CD4-positive, alpha-beta T cell treated with Interleukin-1 beta for 1 hour (primary cell): ENCODE data around the gene TYW1.
A peak's percentile ranks its signal among the peaks of the same experiment; 100 is the strongest.
"Not testable (repeated sequence)": the region's sequence is repeated elsewhere in the genome, so short reads cannot be mapped to it uniquely, and the experiment has no call there.

ENCODE experiments used
- DNase-seq, 2 donors: peaks; one replicate each; pipeline ENCODE4 v3.0.0-alpha.2; 2020 to 2022

TYW1 gene, protein sequence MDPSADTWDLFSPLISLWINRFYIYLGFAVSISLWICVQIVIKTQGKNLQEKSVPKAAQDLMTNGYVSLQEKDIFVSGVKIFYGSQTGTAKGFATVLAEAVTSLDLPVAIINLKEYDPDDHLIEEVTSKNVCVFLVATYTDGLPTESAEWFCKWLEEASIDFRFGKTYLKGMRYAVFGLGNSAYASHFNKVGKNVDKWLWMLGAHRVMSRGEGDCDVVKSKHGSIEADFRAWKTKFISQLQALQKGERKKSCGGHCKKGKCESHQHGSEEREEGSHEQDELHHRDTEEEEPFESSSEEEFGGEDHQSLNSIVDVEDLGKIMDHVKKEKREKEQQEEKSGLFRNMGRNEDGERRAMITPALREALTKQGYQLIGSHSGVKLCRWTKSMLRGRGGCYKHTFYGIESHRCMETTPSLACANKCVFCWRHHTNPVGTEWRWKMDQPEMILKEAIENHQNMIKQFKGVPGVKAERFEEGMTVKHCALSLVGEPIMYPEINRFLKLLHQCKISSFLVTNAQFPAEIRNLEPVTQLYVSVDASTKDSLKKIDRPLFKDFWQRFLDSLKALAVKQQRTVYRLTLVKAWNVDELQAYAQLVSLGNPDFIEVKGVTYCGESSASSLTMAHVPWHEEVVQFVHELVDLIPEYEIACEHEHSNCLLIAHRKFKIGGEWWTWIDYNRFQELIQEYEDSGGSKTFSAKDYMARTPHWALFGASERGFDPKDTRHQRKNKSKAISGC

DNA sequence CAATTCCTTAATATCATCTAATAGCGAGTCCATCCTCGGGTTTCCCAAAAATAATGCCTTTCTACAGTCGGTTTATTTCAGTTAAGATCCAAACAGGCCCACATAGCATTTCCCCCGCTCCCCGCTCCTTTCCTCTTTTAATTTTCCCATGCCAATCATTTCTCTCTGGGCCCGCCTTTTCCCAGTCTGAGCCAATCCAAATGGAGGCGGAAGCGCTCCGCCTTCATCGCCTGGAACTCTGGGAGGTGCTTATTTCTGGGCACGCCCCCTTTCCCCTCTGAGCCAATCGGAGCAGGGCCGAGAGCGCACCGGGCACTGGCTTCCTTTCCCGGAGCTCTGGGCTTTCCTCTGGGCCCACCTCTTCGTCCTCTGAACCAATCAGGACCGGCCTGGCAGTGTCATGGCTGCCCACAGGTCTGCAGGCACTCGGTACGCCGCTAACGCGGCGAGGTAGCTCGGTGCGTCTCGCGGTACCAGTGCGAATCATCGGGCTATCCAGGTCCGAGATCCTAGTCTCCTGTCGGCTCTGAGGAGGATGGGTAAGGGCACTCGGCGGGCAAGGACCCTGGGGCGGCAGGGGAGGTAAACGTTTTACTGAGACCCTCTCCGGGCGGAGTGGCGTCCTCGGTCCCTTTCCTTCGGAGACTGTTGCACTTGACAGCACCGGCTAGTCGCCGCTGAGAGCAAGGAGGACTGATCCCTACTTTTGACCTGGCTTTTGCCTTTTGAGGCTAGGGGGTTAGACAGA lies at the start of gene TYW1:
TYW1 (plus strand) TSS at position 390 of the 748 bp plus-strand sequence; CDS start at position 536, 146 bp downstream.
- peak; percentile 98 to 99 for DNase-seq

DNA sequence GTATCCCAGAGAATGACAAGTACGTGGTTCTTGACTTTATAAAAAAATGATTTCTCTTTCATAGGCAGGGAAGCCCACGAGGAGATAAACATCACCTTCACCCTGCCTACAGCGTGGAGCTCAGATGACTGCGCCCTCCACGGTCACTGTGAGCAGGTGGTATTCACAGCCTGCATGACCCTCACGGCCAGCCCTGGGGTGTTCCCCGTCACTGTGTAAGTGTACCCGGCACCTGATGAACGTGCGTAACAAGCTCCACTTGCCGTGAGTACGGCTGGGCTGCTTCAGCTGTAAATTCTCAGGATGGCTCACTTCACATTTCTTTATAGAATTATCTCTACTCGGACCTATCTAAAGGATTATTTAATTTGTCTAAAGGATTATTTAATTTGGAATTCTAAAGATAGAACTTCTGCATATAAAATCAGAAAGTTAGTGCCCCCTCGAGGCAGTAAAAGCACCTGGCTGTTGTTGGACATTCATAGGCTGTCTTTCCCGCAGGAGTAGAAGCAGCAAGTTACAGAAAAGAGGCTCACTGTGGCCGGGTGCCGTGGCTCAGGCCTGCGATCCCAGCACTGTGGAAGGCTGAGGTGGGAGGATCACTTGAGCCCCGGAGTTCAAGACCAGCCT lies 48.0 kb upstream of the TYW1 start:
- DNase-seq, result no peak

DNA sequence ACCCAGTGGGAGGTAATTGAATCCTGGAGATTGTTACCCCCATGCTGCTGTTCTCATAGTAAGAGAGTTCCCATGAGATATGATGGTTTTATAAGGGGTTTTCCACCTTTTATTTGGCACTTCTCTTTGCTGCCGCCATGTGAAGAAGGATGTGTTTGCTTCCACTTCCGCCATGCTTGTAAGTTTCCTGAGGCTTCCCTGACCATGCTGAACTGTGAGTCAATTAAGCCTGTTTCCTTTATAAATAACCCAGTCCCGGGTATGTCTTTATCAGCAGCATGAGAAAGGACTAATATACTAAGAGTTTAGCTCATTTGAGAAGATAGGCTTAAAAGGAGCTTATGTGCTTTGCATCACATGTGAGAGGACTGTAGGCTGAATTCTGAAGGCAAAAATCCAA lies 46.3 kb upstream of the TYW1 start:
- no peak for DNase-seq

DNA sequence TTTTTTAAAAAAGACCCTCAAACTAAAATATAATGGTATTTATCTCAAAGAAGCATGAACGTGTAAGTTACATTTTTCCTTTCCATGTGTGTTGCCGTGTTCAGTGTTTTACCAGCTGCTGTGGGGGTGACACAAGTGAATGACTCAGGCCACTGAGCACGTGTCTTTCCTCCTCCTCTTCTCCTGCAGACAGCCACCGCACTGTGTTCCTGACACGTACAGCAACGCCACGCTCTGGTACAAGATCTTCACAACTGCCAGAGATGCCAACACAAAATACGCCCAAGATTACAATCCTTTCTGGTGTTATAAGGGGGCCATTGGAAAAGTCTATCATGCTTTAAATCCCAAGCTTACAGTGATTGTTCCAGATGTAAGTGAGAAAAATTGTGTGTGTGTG lies 45.9 kb upstream of the TYW1 start:
- no peak for DNase-seq

DNA sequence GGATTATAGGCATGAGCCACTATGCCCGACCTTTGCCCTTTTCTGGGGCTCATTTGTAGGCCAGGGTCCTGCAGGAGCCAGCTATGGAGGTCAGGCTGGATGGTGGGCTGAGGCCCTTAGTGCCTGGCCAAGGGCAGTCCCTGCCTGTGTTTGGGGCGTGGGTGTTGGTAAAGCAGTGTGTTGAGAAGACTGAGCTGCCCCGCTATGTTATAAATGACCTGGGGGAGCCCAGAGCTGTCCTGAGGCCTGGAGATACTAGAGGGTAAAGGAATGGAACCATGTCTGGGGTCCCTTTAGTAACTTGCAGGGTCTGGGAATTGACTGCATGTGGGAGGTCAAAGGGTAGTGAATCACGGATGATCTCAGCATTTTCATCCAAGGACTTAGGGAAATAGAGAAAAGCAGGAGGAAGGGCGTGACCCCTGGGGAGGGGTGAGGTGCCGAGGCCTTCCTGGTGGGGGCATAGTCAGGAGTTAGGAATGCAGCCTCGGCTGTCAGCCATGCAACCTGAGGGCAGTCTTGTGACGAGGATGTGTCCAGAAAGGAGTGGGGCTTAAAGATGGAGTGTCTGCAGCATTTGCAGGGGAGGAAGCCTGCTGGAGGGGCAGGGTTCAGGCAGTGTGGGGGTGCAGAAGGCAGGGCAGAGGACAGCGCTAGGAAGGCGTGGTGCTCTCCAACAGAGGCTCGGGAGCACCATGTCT lies 44.1 kb upstream of the TYW1 start:
- DNase-seq, result no peak

DNA sequence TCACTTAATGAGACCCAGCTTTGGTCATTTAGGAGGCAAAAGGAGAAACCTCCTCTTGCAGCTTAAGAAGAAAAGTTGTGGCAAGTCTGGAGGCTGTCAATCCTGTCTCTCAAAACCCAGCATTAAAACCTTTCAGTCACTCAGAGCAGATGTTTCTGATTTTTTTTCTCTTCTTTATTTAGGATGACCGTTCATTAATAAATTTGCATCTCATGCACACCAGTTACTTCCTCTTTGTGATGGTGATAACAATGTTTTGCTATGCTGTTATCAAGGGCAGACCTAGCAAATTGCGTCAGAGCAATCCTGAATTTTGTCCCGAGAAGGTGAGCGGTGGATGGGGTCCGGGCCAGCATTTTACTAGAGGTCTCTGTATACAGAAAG lies 43.6 kb upstream of the TYW1 start:
- no peak for DNase-seq

DNA sequence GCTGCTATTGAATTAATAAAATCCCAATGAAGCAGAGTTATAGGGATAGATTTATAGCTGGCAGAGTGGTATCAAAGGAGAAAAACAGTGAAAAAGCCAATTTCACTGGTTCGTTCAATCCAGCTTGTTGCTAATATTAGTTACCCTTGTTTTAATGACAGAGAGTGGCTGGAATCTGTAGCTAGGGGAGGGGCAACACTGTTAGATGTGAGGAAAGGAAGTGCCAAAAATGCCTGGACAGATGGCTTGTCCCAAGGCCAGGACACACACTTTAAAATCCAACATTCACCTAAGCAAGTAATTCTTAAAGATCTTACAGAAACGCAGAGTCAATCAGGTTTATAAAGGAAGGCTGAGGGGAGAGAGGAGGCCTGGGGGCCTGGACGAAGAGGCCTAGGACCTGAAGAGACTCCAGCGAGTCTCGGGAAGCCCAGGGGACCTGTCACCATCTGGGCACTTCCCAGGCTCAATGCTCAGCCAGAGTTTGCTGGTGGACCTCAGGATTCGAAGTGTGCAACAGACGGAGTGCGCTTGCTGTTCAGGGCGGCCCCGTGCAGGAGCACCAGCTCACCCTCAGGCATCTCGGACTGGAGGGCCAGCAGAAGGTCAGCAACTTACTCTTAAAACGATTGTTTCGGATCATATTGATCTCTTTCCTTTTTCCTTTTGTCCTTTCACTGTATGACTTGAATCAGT lies 38.9 kb upstream of the TYW1 start:
- DNase-seq, result no peak

DNA sequence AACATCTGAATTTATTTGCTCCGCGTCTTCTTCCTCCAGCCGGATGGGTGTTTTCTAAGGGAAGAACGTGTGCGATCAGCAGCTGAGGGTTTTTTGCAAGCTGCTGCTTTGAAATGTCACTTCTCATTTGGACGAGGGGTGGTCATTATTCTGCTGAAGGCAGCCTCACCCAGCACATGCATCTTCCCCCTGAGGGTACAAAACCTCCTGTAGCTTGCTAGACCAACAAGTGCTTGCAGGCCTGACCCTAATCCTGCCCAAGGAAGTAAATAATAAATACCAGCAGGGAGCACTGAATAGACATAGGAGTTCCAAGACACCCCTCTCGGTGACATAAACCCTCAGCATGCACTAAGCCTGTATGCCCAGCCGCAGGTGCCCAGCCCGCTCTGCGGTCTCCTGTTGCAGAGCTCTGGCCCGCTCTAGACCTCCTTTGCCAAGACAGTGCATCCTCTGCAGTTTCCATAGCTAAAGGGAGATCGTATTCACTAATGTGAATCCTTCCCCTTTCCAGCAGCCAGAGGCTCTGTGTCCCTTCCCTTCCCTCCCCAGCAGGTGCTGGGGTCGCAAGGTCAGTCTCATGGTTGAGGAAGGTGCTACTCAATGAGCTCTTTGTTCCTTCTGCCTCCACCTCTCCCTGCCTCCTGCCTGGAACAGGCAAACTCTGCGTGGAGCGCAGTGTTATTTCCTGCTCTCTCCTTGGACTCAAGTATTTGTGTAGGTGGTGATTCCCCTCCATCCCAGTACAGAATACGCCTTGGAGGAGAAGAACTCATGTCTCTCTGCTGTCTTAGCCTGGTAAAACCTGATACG lies 37.9 kb upstream of the TYW1 start:
- no peak for DNase-seq

DNA sequence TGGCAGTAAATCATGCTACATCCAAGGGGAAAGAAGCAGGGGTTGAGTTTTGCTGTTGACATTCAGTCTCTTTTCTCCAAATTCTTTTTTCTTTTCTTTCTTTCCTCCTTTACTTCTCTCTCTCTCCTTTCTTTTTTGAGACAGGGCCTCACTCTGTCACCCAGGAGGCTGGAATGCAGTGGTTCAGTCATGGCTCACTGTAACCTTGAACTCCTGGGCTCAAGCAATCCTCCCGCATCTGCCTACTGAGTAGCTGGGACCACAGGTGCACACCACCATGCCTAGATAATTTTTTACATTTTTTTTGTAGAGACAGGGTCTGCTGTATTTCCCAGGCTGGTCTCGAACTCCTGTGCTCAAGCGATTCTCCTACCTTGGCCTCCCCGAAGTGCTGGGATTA lies 36.4 kb upstream of the TYW1 start:
- DNase-seq, result no peak

DNA sequence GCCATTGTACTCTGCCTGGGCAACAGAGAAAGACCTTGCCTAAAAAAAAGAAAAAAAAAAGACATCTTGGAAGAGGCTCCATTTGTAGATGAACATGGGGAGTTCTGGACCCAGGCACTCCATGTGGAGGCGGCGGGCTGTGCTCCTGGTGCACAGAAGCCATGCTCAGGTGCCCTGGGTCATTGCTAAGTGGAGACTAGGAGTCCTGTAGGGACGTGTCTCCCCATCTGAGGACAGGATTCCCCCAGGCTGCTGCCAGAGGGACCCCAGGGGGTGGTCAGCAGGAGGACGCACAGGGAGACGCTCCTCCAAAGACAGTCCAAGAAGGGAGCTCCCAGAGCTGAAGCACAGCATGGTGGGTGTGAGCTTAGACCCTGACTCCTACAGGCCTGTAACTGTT lies 35.5 kb upstream of the TYW1 start:
- no peak for DNase-seq

DNA sequence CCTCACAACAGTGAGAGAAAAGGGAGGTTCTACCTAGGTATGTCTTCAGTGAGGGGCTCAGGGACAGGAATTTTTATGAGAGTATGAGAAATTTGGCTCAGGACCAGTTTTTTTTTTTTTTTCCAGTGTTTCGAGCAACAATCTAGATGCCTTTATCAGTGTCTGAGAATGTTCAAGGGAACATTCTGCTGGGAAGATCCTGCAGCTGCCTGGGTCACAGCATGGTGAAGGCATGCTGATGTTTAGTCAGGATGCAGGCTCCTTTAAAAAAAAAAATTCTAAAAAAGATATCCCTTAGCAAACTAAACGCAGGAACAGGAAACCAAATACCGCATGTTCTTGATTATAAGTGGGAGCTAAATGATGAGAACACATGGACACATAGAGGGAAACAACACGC lies 32.2 kb upstream of the TYW1 start:
- no peak for DNase-seq

DNA sequence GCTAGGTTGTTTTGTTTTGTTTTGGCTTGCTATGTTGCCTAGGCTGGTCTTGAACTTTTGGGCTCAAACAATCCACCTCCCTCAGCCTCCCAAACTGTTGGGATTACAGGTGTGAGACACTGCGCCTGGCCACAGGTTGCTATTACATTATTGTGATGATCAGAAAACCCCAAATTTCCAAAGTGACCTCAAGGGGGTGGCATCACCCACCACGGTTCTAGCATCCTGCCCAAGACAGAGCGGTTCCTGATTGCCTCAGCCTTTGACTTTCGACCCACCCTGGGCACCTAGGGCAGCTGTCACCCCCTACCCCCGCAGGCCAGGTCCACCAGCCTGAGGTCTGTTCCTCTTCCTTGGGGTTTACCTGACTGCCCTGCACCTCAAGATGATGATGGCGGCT lies 29.6 kb upstream of the TYW1 start:
- no peak for DNase-seq

DNA sequence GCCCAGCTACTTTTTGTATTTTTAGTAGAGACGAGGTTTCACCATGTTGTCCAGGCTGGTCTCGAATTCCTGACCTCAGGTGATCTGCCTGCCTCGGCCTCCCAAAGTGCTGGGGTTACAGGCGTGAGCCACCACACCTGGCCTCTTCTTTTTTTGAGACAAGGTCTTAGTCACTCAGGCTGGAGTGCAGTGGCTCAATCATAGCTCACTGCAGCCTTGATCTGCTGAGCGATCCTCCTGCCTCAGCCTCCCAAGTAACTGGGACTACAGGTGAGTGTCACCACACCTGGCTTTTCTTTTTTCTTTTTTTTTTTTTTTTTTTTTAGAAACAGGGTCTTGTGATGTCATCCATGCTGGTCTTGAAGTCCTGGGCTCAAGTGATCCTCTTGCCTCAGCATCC lies 27.6 kb upstream of the TYW1 start:
- not testable (repeated sequence) for DNase-seq

DNA sequence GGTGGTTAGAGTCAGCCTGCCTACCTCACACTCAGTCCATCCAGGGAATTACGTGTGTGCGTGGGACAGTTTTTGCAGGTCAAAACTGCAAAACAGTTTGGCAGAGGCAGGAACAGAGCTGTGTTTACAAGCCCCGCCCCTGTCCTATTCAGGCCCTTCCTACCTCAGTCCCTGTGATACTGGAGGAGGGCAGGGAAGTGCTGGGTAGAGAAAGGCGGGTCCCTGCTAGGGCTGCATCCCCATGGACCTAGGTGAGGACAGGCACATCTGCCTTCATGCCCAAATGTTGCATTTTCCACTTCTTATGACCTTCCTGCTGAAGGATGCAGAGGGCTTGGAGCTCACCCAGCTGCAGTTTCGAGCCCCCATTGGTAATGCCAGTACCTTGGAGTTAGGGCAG lies 26.3 kb upstream of the TYW1 start:
- DNase-seq, result no peak

DNA sequence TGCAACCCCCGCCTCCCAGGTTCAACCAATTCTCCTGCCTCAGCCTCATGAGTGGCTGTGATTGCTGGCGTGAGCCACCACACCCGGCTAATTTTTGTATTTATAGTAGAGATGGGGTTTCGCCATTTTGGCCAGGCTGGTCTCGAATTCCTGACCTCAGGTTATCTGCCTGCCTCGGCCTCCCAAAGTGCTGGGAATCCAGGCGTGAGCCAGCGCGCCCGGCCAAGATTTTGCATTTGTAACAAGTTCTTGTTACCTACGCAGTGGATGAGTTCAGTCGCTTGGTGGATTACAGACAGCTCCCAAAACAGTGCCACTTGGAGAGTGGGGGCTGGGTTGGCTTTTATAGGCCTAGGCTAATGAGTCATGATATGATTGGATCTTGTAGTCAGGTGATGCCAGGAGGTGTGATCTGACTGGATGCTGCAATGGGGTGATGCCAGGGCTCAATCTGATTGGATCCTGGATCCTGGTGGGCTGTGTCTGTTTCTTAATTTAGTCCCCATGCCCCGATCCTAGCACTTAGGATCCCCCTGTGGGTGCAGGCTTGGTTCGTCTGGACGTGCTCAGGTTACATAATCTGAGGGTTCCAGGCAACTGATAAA lies 21.5 kb upstream of the TYW1 start:
- no peak for DNase-seq

DNA sequence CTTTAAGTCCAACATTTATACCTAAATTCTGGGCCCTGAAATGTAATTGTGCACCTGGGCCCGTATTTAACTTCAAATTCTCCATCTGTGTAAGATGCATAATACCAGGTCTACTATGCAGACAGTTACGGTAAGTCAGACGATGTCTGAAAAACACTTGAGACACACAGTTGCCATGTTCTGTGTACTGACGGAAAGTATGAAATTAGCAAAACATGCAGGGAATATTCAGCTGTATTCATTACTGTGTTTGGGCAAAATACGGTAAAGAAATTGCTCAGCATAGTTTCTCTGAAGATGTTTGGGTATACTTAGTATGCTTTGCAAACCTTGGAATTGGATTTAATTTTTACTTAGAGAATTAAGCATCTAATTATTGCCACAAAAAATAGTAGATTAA lies 18.3 kb upstream of the TYW1 start:
- not testable (repeated sequence) for DNase-seq

DNA sequence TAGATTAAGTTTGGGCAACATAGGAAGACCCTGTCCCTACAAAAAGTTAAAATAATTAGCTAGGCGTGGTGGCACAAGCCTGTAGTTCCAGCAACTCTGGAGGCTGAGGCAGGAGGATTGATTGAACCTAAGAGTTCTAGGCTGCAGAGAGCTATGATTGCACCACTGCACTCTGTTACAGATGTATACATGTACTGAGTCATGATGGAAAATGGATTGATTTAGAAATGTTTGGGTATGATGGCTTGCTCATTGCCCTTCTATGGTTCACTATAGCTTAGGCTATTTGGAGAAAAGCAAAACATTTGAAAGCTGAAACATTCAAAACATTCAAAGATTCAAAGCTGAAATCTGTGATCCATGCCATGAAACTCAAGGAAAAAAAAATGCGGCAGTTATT lies 17.6 kb upstream of the TYW1 start:
- DNase-seq, result not testable (repeated sequence)

DNA sequence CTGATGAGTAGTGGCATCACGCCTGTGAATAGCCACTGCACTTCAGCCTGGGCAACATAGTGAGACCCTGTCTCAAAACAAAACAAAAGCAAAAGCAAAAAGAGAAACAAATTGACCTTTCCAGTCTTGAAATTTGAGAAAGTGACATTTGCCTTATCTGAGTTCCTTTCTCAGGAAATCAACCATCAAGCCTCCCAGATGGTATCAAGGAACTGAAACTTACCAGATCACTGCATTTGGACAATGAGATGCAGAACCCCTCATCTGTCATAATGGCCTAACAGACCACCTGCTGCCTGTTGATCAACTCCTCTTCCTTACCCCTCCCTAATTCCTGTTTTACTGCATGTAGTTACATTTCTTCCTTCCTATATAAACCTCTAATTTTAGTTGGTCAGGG lies 16.3 kb upstream of the TYW1 start:
- not testable (repeated sequence) for DNase-seq

DNA sequence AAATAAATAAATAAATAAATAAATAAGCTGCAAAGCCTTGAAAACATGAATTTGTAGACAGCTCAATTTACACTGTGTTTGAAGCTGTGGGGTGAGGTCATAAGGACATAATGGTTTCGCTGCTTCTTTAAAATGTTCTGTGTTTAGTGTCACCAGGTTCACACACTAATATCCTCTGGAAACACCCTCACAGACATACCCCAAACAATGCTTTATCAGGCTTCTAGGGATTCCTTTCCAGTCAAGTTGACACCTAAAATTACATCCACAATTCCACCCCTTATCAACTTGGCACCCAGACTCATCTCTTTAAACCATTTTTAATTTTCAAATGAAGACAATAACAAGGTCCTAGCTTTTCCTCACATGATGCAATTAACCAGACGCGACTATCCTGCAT lies 7.1 kb upstream of the TYW1 start:
- not testable (repeated sequence) for DNase-seq

DNA sequence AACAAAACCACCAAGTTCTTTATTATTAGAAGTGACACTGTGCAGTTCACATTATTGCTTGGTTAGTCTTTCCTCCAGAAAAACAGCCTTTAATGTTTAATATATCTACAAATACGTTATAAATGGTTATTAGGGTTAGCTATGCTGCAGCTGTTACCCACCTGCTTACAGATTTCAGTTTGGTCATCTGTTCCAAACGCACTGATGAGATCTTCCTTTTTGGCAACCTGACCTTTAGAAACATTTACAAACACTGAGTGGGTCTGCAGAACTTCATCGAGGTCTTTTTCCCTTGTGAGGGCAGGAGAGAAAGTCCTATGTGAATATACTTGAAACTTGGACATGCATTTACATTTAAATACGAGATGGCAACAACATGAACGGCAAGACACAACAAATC lies 2.6 kb upstream of the TYW1 start:
- DNase-seq, result not testable (repeated sequence)

DNA sequence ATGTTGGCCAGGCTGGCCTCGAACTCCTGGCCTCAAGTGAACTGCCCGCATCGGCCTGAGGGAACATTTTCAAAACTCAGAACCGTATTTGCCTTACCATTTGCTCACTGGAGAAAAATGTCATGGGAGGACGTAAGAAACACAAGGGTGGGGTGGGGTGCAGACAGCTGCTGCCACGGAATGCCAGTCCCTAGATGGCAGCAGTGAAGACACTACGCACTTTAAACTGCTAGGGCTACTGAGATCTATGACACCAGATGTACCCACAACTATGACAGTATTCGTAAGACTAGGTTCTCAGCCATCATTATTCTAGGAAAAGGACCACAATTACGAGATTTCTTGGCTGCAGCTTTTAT lies 2.0 kb upstream of the TYW1 start:
- peak; percentile 78 to 79 for DNase-seq
